Activated CD8-positive, alpha-beta memory T cell treated with anti-CD3 and anti-CD28 coated beads for 24 hours (primary cell): ENCODE measurements around the gene ZFHX3.

Experiments used
- DNase-seq: peaks from one replicate; pipeline ENCODE4 v3.0.0-alpha.2; 2020

Gene ZFHX3

DNA sequence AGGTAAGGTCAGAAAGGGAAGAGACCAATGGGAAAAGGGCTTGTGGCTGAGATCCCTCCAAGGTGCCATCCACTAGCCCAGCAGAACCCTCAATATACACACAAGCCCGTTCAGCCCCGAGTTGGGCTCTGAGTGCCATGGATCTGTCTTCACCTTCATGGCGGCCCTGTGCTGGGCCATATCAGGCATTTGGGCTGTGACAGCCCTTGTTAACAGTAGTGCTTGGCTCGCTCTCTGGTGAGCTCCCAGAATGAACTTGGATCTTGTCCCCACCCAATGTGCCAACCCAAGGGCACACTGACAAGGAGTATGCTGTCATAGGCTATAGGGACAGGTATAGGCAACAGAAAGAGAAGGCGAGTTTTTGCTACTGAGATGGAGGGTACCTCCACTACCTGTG, 182.7 kb downstream of the ZFHX3 start:
- DNase-seq = no peak

DNA sequence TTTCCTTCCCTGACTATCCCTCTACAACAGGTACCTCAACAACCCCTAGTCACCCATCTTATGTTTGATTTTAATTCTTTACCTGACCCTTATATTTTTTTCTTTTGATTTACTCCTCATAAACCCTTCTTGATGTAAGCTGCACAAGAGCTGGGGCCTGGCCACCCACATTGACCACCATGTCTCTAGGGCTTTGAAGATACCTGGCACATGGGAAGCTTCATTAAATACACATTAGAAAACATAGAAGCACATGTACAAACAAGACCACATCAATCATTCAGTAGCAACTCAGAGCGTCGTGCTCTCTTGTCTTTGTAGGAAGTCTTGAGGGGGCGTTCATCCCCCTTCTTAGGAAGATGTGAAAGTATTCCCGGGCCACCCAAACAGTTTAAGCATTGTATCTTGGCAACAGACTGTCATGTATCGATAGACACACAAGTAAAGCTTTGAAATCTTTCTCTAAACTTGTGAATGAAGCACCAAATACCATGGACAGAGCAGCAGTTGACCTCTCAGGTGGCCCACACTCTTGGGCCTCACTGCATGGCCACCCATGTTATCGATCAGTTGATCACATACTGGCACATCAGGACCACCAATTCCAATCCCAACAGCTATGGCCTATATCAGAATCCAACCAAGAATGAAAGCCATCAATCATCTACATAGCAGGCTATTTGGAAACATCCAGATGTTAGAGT, 183.6 kb downstream of the ZFHX3 start:
- DNase-seq = no peak

DNA sequence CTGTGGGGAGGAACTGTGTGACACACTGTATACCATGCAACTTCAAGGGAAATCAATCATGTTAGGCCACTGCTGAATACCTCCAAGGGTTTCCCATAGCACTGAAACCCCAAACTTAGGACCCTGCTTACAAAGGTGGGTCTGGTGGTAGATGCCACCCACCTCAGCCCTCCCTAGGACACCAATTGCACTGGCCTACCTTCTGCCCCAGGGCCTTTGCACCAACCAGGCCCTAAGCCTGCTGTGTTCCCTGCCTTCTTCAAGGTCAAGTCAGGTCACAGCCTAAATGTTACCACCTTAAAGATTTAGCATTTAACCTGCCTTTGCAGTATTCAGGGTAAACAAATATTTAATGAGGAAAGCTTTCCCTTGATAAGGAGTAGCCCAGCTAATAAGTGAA, 185.8 kb downstream of the ZFHX3 start:
- DNase-seq = no peak

DNA sequence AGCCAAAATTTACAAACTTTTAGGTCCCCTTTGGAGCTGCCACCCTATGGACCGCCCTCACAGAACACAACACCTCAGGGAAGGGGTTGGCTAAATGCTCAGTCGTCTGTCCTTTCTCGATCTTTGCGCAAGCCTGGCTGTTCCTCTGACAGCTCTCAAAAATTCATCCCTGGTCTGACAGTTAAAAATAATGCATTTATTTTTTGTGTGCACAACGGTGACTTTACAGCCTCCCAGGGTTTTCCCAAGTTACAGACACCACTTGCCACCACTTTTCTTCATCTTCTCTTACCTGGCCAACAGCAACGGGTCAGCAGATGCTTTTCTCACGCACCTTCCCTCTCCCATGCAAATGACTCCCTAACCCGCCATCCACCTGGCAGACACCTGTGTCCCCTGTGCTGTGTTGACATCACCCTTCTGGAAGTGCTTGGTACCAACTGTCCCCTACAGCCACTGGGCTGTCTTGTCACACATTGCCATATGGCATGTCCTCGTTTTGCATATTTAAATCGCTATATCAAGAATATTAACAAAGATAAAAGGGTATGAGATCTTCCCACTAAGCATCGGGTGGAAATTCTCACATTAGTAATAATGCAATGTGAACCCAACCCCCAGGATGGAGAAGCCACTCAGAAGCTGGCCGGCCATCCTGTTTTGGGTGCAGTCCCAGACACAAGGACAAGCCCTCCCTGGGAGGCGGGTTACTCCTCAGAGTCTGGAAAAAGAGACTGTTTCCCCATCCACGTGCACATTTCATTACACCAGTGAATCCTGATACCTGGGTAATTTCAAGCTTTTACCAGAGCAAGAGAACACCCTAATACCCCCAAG, 187.0 kb downstream of the ZFHX3 start:
- DNase-seq = no peak

DNA sequence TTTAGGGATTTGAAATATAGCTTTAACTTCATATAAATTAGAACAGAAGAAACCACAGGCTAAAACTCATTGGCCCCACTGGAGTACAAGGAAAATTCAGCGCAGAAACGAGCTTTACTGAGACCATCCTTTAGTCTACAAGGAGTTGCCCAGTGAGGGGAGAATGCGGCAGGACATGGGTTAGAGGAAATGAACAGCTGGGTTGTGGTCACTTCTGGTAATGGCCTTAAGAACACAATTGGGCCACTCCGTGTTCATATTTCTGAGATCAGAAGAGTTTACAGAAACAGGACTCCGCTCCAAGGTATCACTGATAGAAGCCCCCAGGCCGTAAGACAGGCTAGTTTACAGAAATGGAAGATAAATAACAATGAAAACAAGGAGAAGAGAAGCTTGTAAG, 188.3 kb downstream of the ZFHX3 start:
- no peak for DNase-seq

DNA sequence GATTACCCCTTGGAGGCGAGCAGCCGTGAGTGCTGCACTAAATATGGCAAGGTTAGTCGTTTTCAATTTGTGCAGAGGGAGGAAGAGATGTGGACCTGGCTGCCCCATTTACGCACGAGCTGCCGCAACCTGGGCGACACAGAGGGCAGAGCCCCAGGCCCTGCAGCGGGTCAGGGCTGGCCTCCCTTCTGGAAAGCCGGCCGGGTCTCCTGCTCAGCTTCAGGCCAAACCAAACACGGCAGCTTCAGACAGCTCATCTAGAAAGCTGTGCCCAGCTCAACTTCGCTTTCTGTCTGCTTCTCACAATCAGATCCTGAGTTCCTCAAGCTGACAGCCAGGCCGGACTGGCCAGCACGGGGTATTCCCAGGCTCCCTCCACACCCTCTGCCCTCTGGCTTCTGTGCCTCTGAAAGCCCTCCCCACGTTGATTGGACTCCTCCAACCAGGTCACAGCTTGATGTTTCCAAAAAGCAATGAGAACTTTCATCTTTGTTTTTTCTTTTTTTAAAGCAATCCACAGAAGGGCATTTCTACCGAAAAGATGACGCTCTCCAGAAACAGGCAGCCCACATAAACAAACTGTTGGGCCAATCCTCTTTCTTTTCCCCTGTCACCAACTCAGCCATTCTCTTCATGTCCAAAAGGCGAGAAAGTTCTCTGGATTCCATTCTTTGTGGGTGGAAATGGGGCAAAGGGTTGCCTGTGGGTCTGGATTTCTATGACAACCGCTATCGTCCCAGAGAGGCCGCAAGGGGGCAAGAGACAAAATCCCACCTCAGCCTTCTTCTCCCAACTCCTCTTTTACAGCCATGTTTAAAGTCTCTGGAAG, 189.0 kb downstream of the ZFHX3 start:
- DNase-seq = no peak

DNA sequence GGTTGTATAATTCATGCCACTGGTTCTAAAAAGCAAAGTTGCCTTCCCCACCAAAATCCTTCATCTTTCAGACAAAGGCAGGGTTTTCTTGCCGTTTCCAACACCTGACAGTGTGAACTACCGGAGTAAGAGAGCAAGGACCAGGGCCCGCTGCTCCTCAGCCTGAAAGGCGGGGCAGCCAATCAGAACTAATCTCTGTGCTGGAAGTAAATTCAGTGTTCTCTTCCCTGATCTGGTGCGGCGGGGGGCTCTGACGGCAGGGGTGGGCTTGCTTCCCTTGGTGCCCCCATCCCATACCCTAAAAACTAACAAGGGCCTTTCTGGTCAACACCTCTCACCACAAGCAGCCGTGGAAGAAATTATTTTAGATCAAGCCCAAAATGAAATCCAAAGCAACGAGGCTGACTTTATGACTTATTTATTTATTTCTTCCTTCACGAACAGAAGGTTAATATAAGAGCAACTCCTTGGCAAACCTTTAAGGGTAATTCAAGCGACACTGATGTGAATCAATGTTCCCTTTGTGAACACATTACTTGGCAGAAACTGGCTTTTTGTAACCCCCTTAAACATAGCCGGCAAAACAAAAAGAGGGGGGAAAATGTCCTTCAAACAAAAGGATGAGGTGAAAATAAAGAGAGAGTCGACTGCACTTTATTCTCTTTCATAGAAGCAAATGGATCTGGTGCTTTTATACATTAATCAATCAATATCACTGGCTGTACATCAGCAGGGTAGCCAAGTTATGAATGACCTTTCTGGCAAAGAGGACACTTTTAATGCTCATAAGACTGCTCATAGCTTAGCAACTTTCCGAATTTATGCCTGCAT, 189.9 kb downstream of the ZFHX3 start:
- DNase-seq = no peak

DNA sequence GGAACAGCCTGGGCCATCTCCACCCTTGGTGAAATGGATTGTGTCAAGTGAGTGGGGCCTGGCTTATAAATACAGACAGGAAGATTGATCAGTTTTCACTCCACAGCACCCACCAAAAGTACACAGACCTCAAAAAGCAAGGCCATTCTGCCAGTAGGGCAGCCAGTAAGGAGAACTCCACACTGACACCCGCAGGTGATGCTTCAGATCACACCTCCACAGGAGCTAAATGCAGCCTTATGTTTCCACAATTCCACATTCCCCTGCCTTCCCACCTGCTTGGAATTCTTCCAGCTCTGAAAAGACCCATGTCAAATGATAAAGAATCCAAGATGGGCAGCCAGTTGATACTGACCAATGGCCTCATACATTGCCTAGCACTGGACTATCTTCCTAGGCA, 191.1 kb downstream of the ZFHX3 start:
- no peak for DNase-seq

DNA sequence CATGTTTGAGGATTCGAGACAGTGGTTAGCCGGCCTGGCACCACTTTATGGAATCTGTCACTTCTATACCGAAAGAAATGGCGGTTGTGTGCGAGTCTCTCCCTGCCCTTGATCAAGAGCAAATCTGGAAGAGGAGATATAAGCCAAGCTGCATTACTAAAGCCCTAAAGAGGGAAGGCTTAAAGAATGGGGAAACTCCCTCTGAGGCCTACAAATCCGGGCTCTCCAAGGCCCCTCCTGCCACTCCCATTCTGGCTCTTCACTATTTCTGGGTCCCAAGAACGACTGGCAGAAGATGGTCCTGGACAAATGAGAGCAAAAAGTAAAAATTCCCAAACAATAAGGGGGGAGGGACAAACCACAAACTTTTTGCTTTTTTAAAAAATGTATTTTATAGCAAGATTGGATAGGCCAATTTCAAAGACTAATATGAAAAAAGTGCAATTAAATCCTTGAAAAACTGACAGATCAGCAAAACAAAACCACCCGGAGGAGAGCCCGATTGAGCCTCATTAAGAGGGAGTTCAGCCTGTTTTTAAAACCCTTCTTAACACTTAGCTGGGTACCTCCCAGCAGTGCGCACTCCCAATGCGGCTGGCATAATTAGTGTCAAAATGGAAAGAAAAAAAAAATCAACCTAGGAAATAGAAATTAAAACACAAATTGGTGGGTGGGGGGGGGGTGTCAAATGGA, 193.5 kb downstream of the ZFHX3 start:
- no peak for DNase-seq

DNA sequence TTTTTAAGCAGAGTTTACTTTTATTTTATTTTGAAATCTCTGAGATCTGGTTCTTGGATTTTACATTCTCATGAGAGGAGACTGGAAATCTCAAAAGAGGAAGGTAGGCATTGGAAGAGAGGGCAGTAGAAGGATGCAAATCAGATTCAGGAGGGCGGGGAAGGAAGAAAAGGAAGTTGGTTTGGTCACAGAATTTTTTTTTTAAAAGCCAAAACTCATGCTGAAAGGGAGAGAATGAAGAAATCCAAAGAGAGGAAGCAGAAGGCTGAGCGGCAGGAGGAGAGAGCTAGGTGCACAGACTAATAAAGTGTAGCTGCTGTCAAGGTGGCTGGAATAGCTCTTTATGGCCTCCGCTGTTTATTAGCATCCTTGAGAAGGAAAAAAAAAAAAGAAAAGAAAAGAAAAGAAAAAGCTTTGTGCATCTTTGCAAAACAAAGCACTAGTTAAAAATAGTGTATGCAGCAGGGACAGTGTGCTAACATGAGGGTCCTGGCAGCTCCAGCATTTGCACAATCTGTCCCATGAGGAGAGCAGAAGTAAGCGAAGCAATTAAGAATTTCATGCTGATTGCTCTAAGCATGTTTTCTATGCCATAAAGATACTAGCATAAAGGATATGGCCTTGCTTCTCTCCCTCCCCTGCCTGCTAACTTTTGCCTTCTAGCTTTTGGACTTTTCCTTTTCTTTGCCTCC, 194.2 kb downstream of the ZFHX3 start:
- DNase-seq = no peak

DNA sequence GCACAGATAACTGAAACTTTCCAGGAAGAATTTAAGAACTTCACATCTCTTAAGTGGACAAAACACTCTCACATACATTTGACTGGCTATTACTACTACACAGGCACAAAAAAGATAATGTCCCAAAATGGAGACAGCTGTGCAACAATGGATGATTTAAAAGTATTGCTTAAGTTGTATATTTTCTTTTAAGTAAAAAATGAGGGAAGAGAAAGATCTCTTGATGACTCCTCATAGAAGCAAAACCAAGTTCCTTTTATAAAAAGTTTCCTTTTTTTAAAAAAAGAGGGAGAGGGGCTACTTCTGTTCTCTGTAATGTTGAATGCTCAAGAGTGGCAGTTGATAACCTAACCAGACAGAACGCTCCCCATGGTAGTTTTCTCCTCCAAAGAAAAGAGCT, 195.5 kb downstream of the ZFHX3 start:
- no peak for DNase-seq

DNA sequence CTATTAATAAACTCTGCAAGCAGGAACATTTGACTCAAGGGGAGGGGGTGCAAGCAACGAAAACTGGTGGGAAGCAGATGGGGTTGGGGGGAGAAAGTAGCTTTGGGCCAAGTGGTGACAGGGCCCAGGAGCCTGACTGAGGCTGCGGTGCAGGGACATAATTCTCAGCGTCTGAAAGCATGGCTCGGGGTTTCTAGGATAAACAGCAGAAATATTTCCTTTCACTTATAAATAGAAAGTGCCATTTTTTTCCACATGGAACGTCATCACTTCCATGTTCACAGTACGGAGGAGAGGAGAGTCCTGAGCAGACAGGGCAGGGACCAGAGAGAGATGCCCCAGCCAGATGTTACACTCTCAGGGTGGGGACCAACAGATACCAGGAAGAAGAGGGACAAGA, 197.1 kb downstream of the ZFHX3 start:
- DNase-seq = no peak

DNA sequence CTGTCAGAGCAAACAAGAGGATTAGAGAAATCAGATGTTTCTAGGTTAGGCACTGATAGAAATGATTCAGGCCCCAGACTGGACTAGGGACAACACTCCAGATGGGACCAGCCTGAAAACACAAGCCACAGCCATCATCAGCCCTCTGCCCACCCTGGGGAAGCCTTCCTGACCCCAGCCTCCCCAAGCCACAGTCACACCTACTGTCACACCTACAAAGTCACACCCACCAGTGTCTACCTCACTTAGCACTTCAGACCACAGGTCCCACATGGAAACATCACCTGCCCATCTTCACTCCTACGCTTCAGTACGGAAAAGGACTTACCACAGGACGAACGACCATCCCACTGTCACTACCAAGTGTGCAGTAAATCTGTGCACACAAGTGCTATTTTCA, 197.9 kb downstream of the ZFHX3 start:
- no peak for DNase-seq

DNA sequence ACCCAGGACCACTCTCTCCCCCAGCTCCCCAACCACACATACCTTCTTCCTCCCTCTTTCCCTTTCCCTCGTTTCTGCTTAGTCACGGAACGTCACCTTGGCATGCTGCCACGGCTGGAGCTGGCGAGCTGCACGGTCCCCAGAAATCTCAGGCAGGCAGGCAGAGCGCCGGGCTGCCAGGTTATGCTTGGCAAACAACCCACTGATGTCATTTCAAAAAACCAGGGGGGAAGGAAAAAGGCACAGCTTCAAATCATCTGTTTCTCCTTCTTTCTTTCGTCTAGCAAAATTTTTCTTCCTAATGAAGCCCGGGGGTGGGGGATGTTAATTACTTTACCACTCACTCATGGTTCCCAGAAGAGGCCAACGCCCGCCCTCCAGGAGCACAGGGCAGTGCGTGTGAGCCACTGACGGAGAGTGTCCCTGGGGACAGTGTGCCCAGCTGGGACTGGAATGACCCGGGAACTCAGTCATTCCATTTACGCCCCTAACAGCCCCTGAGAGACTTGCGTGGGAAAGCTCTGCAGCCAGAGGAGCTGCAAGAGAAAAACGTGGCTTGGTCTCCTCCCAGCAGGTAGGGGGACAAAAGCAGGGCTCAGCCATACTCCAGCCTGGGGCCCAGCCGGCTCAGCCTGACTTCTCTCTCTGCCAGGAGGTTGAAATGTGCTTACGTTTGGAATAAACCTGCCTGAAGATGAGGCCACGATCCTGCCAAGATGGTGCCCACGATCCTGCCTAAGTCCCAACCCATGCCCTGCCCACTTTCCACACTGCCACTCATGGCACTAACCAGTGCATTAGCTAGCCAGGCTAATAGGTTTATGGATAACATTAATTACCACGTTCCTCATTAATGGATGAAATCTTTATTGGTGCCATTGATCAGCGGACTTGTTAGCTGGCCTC, 198.9 kb downstream of the ZFHX3 start:
- no peak for DNase-seq

DNA sequence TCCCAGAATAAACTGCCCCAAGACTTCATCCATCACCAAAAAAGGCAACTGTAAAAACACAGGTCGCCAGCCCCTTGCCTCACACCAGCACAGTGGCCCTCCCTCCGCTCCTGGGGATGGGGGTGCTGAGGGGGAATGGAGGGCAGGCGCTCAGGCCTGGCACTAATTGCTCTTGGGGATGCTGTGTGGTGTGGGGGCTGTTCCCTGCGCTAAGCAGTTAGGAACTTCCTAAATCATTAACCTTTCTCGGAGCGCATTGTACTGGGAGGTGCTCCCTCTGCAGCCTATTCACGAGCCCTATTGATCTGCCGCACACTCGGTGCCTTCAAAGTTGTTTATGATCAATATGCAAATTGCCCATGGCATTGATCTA, 199.9 kb downstream of the ZFHX3 start:
- no peak for DNase-seq

DNA sequence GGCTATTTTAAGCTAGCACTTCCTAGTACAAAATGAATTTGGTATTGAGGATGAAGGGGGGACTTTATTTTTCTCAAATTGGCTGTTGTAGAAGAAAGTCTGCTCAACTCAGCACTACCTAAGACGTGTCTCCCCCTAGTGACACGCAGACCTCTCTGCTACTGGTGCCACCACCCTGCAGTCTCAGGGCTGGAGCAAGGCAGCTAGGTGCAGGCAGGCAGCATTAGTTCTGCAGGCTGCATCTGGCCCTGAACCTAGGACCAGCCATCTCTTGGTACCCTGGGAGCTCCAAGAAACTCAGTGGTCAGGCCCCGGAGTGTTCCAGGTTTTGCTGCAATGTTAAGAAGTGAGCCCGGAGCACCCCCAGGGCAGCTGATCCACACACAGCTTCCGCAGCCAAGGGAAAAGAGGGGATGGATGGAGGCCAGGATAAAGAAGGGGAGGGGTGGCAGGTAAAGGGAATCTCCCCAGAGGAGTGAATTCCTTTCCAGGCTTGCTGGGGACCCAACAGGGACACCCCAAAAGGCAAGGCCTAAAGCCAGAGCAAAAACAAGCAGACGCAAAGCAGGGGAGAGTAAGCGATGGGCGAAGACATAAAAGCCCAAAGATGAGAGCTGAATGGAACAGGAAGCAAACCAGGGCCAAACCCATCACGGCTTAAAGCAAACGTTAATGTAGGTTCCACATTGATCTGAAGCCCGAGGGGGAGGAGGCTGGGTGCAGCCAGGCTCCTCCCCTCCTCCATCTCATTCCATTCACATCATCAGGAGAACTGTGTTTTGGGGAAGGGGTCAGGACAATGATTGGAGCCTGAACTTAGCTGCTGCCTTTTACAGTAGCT, 200.5 kb downstream of the ZFHX3 start:
- DNase-seq = no peak

DNA sequence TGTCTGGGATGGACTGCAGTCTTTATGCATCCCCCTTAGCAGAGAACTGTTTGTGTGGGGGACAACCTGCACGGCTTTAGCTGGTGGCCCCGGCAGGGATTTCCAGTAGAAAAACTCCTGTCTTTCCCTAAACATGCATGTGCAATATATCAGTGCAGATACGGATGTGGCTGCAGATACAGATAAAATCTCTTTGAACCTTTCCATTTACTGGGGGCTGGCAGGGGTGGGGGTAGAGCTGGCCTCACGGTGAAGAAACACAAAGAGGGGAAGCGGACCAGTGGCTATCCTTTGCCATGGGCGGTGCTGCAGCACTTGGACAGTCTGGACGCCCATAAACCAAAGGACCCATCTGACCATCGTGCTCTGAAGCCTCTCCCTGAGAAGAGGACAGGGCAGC, 201.3 kb downstream of the ZFHX3 start:
- no peak for DNase-seq

DNA sequence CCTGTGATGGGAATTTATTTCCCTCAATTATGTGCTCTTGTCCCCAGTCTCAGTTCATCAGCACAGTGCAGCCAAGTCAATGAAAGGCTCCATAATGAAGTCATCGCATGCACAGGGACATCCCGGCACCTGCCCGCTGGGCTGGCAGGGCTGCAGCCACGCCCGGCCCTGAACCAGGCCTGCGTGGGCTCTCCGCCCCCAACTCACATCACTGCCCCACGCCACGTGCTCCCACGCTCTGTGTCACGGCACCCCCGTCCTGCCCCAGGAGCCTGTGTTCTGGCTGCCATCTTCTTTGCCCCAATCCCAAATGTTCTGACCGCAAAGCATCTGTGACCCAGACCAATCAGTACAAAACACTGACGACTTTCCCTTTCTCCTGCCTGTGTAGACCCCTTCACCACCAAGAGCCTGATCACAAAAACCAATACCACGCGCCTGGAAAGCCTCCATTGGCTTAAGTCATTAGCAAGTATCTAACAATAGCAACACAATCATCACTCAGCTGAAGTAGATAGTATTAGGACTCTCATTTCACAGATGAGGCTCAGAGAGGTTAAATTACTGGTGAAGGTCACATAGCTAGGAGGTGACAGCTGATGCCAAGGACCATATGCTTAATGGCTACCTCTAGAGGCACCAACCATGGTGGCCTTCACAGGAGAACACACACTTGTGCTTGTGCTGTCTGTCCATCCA, 202.5 kb downstream of the ZFHX3 start:
- no peak for DNase-seq
